ENCODE measurements around the gene TIMM44.
A peak's percentile ranks its signal among the peaks of the same experiment; 100 is the strongest.

TIMM44 gene

DNA sequence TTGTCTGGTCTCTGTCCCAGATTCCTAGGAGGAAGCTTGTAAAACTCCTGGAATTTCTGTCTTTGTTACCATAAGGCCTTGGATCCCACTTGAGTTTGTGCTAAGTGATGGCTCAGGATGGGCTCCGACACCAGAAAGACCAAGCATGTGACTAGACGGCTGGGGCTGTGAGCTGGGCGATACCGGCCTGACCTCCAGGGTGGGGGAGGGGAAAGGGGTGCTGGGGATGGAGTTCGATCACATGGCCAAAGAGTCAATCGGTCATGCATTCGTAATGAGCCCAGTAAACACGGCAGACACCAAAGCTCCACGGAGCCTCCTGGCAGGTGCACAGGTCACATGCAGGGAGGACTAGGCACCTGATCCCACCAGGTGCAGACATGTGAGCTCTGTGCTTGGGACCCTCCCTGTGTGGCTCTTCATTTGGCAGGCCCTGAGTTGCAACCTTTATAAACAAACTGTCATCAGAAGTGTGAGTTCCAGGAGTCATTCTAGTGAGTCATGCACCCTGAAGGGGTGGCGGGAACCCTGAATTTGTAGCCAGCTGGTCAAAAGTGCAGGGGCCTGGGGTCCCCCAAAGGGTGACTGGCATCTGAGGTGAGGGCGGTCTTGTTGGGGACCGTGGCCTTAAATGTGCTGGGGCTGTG is 34.8 kb upstream of the TIMM44 start:
- no peak for DNase-seq
- in situ Hi-C loops (cut with MboI; ENCODE audit: low pct_unique_long_range_greater_than_20kb, low sequenced_read_pairs) = no loop called here

DNA sequence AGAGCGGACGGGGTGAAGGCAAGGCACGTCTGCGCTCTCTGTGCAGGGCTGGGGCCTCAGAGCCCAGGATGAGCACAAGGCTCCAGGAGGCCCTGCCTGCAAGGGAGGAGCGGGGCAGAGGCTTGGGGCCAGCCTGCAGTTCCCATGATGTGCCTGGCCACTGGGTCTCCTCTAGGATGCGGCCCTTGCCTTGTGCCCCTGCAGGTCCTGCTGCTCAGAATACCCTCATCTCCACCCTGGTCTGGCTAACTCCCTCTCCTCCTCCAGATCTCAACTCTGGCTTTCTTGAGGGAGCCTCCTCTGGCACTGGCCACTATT is 34.2 kb upstream of the TIMM44 start:
- in situ Hi-C loops (cut with MboI; ENCODE audit: low pct_unique_long_range_greater_than_20kb, low sequenced_read_pairs) = no loop called here
- DNase-seq = no peak

DNA sequence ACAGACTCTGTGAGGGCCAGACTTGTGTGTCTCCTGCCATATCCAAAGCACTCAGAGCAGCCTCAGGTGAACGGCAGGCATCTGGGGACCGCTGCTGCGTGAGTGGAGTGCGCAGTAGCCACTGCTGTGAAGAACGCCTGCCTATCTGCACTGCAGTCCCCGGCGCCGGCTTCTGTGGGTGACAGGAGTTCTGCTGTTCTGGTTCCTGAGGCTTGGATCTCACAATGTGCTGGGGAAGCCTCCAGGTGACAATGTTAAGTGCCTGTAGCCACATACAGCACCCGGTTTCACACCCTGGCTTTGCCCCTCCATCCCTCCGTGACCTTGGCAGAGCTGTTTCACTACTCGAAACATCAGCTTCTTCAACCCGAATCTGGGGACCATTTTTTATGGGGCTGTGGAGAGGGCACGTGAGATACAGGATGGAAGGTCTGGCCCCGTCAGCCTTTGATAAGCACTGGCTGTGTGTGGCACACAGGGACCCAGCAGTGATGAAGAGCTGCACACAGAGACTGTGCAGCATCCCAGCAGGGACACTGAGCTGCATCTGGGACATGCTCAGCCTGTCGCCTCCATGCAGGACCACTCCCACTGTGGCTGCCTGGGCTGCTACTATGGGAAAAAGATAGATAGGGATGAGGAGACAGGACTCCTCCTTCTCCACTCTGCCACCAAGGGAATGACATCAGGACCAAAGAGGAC is 33.7 kb upstream of the TIMM44 start:
- no peak for DNase-seq
- in situ Hi-C loops (cut with MboI; ENCODE audit: low pct_unique_long_range_greater_than_20kb, low sequenced_read_pairs) = no loop called here

DNA sequence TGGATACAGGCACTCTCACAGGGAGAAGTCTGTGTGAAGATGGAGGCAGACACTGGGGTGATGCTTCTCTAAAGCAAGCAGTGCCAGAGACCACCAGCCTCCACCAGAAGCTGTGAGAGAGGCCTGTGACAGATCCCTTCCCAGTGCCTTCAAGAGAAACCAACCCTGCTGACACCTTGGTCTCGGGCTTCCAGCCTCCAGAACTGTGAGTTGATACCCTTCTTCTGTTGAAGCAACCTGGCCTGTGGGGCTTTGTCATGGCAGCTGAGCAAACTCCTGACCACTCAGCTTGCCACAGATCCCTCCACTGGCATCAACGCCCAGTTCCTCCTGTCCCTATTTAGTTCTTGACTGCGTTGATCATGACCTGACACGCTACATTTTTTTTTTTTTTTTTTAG is 33.0 kb upstream of the TIMM44 start:
- in situ Hi-C loops (cut with MboI; ENCODE audit: low pct_unique_long_range_greater_than_20kb, low sequenced_read_pairs) = no loop called here
- DNase-seq = no peak

DNA sequence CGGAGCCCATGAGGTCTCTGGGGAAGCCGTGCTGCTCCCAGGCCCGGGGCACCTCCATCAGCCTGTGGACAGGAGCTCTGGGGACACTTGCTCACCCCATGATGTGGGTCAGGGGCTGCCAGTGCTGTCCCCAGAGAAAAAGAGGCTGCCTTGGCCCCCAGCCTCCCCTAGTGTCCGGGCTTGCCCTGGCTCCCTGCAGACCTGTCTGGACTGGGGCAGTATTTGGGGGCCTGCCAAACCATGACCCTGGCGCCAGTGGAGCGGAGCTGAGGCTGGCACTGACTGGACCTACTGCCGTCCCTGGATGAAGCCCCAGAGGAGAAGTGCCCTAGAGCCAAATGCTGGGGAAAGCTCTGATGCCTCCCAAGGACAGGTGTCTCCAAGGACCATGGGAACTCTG is 31.6 kb upstream of the TIMM44 start:
- DNase-seq = no peak
- in situ Hi-C loops (cut with MboI; ENCODE audit: low pct_unique_long_range_greater_than_20kb, low sequenced_read_pairs) = no loop called here

DNA sequence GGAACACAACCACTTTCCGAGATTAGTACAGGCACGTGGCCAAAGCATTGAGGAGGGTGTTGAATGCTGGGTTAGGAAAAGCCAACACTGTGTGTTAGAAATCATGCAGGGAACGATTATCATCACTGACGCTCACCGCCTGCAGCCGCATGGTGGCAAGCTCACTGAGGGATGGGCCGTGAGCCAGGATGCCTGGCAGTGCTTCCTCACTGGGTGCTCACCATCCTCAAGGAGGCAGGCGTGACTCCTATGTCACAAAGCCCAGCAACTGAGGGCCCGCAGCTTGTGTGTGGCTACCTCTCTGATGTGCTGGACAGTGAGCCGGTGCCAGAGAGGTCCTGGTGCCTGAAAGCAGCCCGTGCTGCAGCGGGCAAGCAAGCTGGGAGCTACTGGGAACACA is 30.4 kb upstream of the TIMM44 start:
- DNase-seq = no peak
- in situ Hi-C loops (cut with MboI; ENCODE audit: low pct_unique_long_range_greater_than_20kb, low sequenced_read_pairs) = no loop called here

DNA sequence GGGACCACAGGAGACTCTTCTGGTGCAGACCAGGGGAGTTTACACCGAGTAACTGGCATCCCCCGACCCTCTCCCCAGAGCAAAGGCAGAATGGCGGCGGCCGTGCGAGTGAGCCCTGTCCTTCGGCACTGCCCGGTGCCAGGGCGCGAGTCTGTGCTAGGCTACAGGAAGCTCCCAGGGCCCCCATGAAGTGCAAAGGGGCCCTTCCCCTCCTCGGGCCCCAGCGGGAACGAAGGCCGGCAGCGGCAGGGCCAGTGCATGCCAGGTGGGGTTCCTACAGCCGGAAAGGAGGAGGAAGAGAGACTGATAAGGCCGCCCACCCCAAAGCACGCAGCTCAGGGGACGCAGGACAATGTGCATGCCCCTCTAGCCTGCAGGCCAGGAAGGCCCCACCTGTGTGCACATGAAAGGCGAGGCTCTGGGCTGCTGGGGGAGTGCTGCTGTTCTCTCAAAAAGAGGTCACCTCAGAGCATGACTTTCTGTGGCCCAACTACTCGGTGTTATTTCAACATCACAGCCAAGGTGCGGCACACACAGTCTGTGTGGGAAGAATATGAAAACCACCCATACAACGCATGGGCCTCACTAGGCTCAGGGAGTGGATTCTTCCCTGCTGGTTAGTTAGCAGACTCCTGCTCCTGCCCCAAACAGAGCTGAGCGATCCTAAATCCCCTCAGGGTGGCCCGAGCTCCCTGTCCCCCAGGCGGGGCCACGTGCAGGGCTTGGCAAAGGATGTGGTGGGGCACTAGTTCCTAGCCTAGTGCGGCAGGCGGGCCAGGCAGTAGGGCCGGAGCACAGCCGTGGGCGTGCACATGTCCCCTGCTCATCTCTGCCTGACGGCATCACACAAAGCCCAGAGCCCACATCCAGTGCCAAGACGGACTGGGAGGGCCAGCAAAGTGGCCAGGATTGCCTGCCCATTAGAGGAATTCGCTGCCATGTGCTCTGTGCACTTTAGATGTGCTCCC is 28.4 kb upstream of the TIMM44 start:
- in situ Hi-C loops (cut with MboI; ENCODE audit: low pct_unique_long_range_greater_than_20kb, low sequenced_read_pairs) = no loop called here
- no peak for DNase-seq

DNA sequence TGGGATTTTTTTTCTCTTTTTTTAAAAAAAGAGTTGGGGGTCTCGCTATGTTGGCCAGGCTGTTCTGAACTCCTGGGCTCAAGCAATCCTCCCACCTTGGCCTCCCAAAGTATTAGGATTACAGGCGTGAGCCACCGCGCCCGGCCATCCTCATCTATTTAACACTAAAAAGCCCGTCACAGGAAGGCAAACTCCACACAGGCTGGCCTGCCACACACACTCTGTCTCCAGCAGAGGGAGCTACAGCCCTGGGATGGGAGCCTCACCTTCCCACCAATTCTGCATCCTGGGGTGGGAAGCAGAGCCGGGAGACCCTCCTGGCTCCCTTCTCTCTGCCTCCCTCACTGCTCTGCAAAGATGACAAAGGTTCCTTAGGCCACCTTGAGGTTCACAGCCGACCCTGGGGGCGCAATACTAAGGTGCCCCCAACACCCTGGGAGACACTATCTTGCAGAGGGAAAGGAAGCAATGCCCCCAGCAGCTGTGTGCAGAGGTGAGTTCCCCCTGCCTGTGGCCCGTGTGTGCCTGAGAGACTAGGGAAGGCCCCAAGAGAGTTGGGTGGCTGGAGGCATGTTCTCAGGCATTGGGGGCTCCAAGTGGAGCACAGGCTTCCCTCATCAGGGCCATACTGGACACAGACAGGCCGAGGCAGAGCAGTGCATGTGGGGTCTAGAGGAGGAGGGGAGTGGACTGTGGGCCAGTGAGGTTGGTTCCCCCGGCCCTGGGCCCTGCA is 27.4 kb upstream of the TIMM44 start:
- DNase-seq = peak; percentile 53
- in situ Hi-C loops (cut with MboI; ENCODE audit: low pct_unique_long_range_greater_than_20kb, low sequenced_read_pairs) = no loop called here

DNA sequence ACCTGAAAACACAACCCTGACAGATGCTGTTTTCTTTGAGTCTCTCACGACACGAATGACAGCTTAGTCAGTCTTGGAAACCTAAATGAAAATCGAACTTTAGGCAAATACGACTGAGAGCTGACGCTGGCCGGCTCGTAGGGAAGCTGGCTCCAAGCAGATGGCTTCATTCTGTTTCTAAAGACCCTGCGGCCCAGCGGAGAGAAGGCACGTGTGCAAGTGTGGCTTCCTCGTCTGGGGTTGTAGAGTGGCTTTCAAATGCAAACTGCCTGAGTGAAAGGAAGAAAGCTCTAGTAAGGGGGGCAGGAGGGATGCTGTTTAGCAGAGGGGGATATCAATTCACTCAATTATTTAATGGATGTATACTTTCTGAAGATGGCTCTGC is 26.1 kb upstream of the TIMM44 start:
- in situ Hi-C loops (cut with MboI; ENCODE audit: low pct_unique_long_range_greater_than_20kb, low sequenced_read_pairs) = no loop called here
- no peak for DNase-seq

DNA sequence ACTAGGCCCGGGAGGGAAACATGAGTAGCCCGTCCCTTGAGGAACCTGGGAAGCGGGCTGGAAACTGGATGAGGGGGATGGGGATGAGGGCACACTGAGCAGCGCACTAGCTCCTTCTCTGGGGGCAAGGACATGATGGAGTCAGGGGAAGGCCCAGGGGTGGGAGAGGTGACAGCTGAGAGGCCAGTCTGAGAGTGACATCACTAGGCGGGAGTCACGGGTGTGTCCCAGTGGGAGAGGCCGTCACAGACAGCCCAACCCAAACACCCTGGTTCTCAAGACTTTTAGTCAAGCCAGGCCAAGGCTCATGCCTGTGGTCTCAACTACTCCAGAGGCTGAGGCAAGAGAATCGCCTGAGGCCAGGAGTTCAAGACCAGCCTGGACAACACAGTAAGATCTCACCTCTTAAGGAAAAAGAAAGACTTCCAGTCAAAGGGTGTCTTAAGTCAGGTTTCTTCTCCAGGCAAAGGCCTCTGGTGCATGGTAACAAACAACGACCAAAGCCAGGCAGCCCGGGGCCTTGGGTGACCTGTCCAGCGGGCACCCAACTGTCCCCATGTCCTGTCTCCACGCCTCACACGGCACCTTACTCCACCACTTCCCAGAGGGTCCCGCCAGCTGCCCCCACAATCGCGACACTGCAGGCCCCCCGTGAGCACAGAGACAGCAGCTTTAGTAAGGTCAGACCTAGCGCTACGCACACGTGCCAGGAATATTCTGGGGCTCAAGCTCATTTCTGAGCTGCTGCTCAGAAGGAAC is 25.5 kb upstream of the TIMM44 start:
- no peak for DNase-seq
- in situ Hi-C loops (cut with MboI; ENCODE audit: low pct_unique_long_range_greater_than_20kb, low sequenced_read_pairs) = no loop called here

DNA sequence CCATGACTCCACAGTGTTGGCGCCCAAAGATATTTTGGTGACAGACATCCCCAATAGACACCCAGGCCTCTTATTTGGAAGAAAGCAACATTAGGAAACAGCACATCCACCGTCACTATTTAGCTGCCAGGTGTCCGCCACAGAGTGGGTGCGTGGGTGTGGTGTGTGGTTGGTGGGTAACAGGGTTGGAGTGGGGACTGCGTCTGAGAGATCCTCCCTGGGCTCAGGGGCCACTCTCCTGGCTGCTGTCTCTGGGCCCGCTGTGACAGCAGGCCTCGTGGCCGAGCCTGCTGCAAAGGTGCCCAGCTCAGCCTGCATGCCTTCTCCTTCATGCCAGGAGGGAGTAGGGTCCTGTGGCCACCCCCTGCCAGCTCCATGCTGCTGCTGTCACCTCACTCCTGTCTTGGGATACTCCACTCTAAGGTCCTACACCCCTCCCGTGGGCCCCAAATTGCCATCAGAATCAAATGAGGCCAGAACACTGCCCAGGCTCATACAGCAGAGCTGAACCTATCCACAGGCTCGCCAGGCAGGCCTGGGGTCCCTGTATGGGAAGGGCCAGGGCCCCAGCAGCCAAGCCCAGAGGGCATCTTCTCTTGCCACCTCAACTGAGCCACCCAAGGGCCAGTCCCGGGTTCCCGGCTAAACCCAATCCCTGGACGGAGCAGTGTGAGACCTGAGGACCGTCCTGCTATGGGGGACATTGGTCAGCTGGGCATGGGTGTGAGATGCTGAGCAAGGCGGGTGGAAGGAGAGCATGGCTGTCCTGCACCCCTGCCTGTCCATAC is 24.7 kb upstream of the TIMM44 start:
- in situ Hi-C loops (cut with MboI; ENCODE audit: low pct_unique_long_range_greater_than_20kb, low sequenced_read_pairs) = no loop called here

DNA sequence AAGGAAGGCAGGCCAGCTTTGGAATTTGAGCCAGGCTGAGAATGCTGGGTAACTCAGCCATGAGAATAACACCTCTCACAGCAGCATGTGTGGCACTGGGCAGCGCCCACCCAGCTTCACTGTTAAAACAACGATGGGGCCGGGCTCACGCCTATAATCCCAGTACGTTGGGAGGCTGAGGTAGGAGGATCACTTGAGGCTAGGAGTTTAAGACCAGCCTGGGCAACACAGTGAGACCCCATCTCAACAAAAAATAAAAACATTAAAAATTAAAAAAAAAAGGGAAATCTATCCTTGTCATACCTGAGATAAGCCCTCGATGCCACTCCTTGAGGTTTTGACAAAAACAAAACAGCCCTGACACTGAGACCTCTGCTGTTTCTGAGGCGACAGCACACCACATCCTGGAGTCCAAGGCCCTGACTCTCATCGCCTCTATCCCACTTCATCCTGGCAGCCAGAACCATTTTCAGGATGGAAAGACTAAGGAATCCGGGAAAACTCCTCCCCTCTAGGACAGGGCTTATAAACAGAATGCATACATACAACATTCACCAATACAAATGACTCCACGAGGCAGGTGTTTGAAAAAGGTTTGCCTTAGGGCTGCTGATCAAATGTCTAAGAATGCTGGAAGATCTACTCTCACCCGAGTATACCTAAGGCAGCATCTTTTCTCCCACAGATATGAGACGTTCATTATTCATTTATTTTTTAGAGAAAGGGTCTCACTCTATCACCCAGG is 22.6 kb upstream of the TIMM44 start:
- in situ Hi-C loops (cut with MboI; ENCODE audit: low pct_unique_long_range_greater_than_20kb, low sequenced_read_pairs) = no loop called here
- DNase-seq = no peak

More for the DNA sequence above, 24.7 kb upstream of the TIMM44 start:
- DNase-seq = no peak

DNA sequence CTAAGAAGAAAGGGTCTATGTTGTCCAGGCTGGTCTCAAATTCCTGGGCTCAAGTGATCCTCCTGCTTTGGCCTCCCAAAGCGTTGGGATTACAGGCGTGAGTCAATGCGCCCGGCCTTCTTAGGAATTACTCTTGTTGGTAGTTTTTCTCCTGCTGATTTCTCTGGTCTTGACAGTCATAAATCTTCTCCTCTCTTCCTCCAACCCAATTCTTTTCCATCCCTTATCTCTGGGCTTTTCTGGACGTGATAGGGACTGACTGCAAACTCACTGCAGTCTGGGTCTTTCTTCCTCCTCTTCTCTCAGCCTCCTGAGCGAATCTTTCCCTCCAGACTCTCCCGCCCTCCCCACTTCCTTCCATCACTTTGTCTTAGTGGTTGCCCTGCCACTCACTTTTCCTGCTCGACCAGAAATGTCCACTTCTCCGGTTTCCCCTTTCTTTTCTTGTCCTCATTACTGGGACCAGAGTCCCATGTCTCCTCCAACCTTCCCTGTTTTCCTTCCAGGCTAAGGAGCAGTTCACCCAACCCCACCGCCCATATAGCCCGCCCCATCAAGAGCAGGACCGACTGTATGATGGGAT is 21.9 kb upstream of the TIMM44 start:
- in situ Hi-C loops (cut with MboI; ENCODE audit: low pct_unique_long_range_greater_than_20kb, low sequenced_read_pairs) = no loop called here
- DNase-seq = no peak

DNA sequence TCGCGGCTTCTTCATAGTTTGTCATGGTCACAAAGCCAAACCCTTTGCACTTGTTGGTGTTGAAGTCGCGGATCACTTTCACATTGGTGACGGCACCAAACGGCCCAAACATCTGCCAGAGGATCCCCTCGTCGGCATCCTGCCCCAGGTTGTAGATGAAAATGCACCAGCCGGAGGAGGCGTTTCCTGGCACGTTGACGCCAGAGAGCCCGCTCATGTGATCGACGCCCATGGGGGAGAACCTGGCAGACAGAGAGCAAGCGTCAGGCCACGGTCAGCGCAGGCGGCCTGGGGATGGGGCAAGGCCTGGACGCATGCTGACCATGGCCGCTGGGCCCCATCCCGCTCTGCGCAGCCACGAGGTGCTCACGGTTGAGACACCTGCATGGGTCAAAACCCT is 20.1 kb upstream of the TIMM44 start:
- in situ Hi-C loops (cut with MboI; ENCODE audit: low pct_unique_long_range_greater_than_20kb, low sequenced_read_pairs) = no loop called here
- no peak for DNase-seq

DNA sequence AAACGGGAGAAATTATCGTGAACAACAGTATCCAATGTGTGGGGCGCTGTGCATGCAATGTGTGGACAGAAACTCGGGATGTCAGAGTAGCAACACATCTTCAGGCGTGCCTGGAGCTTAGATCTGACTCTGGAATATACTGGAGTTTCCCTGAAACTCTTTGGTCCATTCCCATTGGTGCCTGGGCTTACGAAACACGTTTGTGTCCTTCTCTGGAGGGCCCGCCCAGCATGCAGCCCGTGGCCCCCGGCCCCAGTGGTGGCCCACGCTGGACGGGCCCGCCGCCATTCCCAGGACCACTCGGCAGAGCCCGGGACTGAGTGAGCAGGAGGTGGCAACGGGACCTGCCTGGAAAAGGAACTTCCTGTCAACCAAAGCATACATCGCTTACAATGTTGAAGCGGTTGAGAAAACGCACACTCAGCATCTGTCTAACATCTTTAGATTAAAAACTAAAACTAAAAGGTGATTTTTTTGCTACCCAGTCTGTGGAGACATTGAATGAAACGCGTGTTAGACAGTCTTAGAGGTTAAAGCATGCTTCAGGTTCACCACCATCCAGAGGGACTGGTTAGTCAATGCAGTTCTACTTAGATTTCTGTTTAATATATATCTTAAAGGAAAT is 19.3 kb upstream of the TIMM44 start:
- in situ Hi-C loops (cut with MboI; ENCODE audit: low pct_unique_long_range_greater_than_20kb, low sequenced_read_pairs) = no loop called here

DNA sequence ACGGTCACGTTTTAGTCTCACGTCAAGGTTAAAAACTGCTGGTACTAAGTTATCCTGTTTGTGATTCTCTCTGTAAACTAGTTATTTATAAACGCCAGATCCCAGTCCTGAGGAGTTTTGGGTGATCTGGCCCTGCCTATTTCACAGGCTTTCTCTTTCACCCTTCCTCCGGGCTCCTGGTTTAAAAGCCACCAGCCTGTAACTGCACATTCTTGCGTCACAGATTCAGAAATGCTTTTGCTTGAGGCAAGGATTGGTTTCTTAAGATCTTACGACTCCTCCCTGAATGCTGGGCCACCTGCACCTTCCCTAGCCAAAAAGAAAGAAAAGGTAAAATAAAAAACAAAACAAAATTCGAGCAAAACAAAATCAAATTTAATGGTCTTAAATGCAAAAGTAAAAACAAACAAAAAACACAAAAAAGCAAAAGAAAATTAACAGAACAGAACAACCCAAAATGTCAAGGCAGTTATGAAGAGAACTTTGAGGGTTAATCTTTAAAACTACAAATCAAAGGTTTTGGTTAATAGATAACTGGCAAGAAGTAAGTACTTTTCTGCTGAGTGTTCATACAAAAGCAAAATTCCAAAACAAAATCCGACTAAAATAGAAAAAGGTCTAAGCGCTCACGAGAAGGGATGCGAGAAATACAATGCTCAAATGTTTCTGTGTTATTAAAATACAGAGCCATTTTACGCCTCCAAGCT is 18.6 kb upstream of the TIMM44 start:
- in situ Hi-C loops (cut with MboI; ENCODE audit: low pct_unique_long_range_greater_than_20kb, low sequenced_read_pairs) = no loop called here
- no peak for DNase-seq

More for the DNA sequence above, 19.3 kb upstream of the TIMM44 start:
- no peak for DNase-seq

All from KBM-7 (cell line).